OCI-M1 (cell line): ENCODE data around the gene PHF21B.
"Not testable (repeated sequence)": the region's sequence is repeated elsewhere in the genome, so short reads cannot be mapped to it uniquely, and the experiment has no call there.

Source experiments
- DNase-seq: peaks from one replicate; lab custom pipeline; 2025; lab: John Stamatoyannopoulos, UW

The PHF21B gene

DNA sequence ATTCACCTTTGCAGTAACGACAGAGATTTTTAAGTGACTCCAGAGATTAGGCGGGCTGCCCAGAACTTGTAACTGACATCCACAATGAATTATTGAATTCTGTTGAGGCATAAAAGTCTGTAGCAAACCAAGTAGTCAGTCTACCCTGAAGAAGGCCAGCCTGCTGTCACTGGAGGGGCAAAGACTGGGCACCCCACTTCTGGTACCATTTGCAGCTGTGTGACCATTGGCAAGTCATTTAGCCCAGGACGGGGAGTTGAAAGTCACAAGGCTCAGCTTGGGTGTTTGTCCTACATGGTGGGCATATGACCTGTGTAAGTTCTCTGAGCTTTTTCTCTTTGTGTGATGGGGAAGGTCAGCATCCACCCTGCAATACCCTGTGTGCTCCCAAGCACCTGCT, 138.0 kb downstream of the PHF21B start:
- no peak for DNase-seq

DNA sequence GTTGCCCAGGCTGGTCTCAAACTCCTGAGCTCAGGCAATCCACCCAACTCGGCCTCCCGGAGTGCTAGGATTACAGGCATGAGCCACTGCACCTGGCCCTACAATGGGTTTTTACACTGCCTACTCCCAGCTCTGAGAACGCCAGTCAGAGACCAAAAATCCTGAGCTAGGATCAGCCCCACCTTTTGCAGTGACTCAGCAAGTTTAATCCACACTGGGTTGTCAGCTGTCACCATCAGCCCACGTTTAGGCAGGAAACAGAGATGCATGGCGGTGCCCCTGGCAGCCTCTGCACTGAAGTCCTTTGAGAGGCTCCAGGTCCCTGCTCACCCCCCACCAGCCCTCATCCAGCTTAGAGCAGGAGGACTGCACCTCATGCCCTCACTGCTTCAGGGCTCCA, 139.8 kb downstream of the PHF21B start:
- peak; percentile 29 for DNase-seq

DNA sequence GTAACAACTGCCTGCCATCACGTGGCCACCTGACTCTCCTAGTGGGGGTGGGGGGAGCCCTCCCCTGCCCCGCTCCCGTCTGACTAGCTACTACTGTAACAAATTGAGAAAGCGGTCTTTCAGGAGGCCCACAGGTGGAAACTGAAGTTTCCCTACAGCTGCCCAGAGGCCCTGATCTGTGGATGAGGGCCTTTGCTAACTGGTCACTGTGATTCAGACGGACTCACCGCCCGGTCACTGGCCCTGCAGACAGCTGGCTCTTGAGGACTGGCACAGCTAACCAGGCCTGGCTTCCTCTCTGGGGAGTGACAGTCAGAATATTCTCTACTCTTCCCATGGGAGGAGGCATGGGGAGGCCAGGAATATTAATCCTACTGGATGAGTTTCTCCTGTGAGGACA, 140.6 kb downstream of the PHF21B start:
- DNase-seq, result no peak

DNA sequence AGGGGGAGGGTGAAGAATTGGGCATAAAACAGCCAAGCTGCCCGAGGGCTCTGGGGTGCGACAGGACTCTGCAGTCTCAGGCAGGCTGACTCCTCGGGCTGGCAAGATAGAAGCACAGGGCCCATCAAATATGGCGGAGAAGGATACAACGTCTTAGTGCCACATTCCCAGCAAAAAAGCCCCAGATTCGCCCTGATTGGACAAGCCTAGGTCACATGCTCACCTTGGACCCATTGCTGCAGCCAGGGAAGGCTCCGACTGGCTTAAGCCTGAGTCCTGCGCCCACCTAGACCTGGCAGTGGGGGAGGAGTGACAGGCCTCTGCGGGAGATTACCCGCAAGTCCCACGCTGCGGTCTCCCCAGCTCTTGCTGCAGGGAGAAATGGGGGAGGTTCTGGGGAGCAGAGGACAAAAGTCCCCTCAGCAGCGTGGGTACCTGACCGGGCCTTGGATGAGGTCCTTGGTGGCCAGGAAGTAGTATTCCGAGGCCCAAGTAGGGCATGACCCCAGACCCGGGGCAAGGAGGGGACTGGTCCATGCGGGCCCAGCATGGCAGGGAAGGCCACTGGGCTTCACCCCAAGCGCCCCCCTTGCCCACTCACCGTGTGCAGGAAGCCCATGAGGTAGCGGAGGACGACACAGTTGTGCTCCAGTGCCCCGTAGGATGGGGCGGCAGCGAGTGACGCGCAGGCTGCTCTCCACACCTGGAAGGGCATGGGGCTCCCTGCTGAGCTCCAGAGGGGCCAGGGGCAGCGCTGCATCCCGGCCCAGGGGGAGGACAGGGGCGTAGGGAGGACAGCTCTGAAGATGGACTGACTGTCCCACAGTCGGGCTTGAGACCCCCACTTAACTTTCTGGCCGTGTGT, 144.4 kb downstream of the PHF21B start:
- no peak for DNase-seq

DNA sequence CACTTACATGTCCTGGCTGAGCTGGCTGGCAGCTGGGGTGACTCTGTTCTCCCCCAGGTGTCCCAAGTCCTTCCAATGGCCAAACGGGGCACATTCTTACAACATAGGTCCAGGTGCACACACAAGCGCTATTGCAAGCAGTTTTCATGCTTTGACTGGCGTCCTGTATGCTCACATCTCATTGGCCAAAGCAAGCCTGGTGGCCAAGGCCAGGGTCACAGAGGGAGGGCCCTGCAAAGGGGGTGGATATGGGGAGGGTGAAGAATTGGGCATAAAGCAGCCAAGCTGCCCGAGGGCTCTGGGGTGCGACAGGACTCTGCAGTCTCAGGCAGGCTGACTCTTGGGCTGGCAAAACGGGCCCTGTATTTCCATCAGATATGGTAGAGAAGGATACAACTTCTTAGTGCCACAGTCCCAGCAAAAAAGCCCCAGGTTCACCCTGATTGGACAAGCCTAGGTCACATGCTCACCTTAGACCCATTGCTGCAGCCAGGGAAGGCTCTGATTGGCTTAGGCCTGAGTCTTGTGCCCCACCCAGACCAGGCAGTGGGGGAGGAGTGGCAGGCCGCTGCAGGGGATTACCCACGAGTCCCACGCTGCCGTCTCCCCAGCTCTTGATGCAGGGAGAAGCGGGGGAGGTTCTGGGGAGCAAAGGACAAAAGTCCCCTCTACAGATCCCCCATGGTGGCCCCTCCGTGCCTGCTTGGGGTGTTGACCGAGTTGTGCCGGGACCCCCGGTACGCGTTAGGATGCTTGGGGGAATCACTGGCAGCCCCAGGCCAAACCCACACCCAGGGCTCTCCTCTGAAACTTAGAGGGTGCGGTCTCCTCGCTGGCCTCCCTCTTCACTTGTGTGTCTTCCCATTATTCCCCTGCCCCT, 146.6 kb downstream of the PHF21B start:
- DNase-seq, result peak; percentile 13

DNA sequence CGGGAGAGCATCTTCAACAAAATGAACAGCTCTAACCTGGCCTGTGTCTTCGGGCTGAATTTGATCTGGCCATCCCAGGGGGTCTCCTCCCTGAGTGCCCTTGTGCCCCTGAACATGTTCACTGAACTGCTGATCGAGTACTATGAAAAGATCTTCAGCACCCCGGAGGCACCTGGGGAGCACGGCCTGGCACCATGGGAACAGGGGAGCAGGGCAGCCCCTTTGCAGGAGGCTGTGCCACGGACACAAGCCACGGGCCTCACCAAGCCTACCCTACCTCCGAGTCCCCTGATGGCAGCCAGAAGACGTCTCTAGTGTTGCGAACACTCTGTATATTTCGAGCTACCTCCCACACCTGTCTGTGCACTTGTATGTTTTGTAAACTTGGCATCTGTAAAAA, 147.5 kb downstream of the PHF21B start:
- DNase-seq, result no peak

DNA sequence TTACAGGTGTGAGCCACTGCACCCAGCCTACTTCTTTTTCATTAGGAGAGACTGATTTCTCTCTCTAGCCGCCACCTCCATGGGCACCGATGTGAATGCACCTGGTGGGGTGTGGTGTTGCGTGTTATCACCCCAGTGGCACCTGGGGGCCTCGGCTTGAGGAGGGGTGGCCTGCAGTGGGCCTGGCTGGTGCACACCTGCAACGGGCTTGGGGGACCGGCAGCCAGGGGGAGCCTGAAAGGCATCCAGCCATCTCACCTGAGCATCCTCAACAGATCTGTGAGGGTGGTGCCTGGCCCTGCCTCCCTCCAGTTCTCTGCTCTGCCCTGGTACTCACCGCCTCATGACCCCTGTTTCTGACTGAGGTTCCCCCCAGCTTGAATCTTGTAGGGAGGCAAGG, 148.6 kb downstream of the PHF21B start:
- DNase-seq, result no peak

DNA sequence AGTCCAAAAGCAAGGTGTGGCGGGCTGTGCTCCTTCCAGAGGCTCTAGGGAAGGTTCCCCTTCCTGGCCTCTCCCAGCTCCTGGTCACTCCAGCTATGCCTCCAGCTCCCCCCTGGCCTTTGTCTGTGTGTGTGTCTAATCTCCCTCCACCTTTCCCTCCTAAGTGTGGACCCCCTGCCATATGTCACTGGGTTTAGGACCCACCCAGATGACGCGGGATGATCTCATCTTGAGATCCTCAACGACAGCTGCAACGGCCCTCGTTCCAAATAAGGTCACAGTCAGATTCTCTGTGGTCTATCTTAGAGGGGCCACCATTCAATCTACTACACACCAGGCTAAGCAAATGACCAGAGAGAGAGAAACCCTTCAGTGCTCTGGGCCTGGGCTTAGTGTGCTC, 149.5 kb downstream of the PHF21B start:
- no peak for DNase-seq

DNA sequence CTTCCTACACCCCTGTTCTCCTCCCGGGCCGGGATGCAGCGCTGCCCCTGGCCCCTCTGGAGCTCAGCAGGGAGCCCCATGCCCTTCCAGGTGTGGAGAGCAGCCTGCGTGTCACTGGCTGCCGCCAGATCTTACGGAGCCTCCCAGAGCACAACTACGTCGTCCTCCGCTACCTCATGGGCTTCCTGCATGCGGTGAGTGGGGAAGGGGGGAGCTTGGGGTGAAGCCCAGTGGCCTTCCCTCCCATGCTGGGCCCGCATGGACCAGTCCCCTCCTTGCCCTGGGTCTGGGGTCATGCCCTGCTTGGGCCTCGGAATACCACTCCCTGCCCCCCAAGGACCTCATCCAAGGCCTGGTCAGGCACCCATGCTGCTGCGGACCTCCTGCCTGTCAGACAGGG, 150.2 kb downstream of the PHF21B start:
- DNase-seq, result no peak

DNA sequence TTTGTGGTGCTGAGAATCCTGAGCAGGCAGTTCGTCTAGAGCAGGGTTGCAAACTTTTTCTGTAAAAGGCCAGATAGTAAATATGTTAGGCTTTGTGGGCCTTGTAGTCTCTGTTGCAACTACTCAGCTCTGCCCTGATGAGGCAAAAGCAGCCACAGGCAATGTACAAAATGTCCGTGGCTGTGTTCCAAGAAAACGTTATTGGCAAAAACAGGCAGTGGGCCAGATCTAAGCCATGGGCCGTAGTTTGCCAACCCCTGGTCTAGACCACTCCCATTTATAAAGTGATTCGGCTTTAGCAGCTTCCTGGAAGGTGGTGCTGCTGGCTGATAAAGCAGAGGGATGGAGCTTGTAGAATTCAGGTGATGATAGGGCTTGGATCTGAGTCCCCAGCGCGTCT, 151.0 kb downstream of the PHF21B start:
- DNase-seq, result not testable (repeated sequence)

DNA sequence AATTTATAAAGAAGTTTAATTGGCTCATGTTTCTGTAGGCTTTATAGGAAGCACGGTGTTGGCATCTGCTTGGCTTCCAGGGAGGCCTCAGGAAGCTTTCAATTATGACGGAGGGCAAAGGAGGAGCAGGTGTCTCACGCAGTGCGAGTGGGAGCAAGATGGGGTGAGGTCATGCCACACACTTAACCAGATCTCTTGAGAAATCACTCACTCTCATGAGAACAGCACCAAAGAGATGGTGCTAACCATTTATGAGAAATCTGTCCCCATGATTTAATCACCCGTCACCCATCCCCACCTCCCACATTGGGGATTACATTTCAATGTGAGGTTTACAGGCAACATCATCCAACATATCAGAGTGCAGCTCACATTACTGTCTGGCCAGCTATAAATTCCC, 153.9 kb downstream of the PHF21B start:
- DNase-seq, result no peak

DNA sequence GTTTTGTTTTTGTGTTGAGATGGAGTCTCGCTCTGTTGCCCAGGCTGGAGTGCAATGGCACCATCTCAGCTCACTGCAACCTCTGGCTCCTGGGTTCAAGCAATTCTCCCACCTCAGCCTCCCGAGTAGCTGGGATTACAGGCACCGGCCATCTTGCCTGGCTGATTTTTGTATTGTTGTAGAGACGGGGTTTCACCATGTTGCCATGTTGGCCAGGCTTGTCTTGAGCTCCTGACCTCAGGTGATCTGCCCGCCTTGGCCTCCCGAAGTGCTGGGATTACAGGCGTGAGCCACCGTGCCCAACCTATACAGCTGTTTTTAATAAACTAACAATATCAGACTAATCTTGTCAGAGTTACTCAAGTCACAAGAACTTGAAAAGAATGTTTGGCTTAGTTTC, 155.2 kb downstream of the PHF21B start:
- DNase-seq, result not testable (repeated sequence)

DNA sequence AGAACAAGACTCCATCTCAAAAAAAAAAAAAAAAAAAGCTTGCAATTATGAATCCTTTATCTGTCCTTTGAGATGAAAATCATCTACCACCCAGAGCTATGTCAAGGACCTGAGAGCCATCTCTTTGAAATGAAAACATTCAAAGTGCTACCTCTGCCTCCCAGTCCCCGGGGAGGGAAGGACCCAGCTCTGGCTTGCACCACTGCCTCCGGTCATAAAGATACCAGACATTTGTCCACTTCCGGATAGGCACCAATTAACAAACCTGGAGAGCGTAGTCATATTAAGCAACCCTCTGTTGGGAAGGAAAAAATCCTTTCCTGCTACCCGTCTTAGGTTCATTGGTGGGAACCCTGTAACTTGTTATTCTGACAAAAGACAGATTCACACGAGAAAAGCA, 158.9 kb downstream of the PHF21B start:
- DNase-seq, result no peak

DNA sequence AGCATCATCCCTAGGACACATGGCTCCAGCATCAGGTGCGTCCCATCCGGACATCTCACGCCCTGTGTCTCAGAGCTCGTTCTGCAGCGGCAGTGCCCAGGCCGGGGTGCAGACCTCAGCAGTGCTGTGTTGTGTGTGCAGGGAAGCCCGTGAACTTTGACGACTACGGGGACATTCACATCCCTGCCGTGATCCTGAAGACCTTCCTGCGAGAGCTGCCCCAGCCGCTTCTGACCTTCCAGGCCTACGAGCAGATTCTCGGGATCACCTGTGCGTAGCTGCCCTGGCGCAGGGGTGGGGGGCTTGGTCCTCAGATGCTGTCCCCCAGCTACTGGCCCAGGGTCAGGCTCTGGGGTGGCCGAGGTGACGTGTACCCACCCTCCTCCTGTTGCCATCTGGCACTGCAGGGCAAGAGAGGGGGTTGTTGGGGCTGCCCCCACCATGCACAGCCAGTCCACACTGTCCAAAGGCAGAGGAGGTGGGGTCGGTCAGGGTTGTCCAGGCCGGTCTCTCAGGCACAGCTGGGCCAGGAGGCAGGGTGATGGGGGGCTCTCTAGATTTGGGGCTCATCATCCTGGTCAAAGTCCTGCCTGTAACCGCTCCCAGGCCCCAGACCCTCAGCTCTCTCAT, 160.9 kb downstream of the PHF21B start:
- DNase-seq, result no peak

DNA sequence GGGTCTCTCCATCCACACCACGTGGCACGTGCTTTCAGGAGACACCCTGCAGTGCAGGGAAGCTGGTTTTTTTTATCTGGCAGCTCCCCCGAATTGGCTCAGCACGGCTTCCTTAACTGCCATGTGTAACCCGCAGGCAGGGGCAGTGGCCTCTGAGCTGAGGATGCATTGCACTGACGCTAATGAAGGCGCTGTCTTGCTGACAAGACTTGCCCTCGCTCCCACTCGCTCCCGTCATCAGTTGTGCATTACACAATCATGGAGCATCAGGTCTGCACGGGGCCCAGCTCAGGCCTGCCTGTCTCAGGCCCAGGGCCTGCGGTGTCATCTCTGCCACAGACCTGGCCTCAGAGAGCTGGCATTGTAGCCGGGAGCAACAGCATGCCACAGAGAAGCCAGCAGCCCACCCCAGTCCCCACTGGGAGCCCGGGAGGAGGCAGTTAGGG, 161.5 kb downstream of the PHF21B start:
- DNase-seq, result no peak

DNA sequence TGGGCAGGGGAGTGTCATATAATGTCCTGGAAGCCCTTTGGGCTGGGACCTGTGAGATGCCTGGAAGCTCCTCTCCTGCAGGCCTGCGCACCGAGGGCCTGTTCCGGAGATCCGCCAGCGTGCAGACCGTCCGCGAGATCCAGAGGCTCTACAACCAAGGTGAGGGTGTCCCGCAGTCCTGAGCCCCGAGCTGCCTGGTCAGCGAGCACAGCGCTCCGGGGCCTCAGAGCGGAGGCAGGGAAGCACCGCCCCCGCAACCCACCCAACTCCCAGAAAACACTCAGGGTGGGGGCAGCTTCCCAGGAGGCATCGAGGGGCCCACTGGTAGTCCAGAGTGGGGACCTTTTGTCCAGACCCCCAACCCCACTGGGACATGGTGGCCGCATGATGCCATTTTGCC, 161.9 kb downstream of the PHF21B start:
- DNase-seq, result no peak

DNA sequence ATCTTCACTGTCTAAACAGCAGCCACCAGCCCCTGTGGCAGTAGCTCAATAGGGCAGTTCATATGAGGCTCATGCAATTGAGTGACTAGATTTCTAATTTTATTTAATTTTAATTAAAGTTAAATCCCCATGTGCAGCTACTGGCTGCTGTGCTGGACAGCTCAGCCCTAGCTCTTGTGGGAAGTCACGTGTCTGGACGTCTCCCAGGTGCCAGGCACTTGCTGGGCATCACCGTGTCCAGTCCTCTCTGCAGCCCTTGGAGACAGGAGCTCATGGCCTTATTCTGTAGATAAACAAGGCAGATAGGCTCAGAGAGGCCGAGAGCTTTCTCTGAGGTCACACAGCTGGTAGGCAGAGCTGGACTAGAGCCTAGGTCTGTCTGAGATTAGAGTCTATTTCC, 162.4 kb downstream of the PHF21B start:
- no peak for DNase-seq

DNA sequence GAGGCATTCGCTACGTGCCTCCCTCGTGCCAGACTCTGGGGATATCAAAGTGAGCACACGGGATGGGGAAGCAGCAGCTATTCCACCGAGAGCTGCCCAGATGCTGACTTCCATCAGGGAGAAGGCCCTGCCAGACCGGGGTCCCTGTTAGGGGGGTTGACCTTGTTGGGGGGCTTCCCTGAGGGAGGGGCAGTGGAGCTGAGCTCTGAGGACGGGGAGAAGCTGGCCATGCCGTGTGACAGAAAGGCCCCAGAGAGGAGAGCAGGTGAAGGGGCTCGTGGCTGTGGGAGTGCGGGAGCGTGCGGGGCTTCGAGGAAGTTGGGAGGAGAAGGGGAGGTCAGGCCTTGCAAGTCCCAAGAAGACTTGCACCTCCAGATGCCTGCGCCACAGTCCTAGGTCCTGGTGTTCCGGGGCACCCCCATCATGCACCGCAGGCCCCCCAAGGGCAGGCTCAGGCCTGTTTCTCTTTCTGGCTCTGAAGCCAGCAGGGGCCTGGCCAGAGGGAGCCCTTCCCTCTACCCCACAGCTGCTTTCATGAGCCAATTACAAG, 163.0 kb downstream of the PHF21B start:
- no peak for DNase-seq

DNA sequence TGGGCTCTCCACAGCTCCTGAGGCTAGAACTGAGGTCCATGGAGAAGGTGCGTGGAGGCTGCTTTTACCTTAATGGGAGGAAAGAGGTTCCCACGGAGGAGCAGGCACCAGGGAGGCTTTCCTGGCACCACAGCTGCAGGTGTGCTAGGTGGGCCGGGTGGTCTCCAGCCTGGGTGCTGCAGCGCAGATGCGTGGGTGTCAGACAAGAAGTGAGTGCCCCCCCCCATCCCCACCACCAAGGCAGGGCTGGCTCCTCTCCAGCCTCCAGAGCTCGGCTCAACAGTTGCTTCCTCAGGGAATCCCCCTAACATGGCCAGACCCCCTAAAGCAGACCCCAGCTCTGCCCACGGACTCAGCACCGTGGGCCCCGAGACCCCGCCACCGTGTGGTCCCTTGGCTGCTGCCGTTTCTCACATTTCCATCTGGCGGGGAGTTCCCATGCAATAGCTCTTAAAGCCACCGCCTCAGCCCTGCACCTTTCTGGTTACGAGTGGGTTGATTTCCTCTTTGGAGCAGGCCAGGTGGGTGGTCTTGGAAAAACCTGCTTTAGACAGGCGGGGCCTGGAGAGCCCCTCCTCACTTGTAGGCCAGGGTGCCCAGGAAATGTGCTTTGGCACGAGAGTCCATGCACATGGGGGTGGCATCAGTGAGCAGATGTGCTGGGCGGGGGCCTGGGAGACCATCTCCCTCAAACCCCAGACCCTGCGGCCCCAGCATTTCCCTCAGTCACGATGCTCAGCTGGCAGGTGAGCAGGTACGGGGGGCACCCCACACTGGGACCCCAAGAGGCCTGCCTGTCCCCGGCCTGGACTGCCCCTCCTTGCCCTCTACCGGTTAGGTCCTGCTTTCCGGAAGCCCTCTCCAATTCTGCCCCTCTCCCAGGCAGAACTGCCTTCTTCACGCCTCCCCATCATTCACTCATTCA, 163.7 kb downstream of the PHF21B start:
- no peak for DNase-seq

DNA sequence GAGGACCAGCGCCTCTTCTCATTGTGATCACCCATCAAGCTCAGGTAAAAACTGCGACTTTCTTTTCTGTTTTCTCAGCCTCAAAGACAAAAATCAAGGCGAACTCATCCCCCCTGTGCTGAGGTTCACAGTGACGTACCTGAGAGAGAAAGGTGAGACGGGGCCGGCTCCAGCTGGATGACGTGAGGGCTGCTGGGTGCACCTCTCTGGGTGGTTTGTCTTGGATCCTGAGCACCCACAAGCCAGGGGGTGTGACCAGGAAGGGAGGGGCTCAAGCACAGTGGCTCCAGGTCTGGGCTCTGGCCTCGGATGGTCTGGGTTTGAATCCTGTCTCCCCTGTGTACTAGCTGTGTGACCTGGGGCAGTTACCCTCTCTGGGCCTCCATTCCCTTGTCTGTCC, 164.6 kb downstream of the PHF21B start:
- DNase-seq, result no peak

DNA sequence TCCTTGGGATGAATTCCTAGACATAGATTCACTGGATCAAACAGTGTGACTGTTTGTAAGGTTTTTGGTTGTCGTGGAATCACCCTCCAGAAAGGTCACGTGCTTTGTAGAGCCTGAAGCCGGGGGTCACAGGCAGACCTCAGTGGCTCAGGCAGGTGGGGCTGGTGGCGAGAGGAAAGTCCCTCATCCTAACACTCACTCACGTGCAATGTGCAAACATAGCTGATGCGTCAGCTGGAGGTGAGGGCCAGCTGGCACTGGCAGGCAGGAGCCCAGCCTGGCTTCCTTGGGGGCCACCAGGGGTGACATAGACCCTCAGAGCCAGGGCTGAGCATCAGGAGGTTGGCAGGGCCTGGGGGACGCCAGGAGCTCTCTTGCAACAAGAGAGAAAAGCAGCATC, 167.4 kb downstream of the PHF21B start:
- no peak for DNase-seq
